ENCODE measurements around the gene FOLR3. TPM values are rescaled to one million over a fixed set of nuclear protein-coding genes. Genes with fewer than 3 reads are reported as not detected.

Gene FOLR3
- total and polyA plus RNA-seq, 2 experiments from 2014 or later: not detected

GRCh38 chr11:72119198-72119597, 16.3 kb upstream of the FOLR3 start (continued):
- TF ChIP-seq ZNF462 (CRISPR knock-in tag; IDR thresholded peaks at IDR 0.05) (no peak), POLR2AphosphoS5 (IDR thresholded peaks at IDR 0.05; ENCODE audit: low read depth) (no peak), STAT1 (IDR thresholded peaks at IDR 0.05; ENCODE audit: unreplicated experiment) (no peak), EZH2 (IDR thresholded peaks at IDR 0.05; ENCODE audit: low read depth, unreplicated experiment) (no peak)

GRCh38 chr11:72120930-72121329, 14.6 kb upstream of the FOLR3 start:
- H3K4me2 ChIP-seq: no peak overlapping the region
- H4K20me1 ChIP-seq (replicated peaks; ENCODE audit: insufficient read depth): no peaks in the 10 kb centered on the region
- DNase-seq (ENCODE audit: low spot score) (no peak), ATAC-seq (no peak)
- 0 out of 2 replicates have a peak, but pooled peaks cover 3% of the 10 kb centered on the region for H3K9me2 ChIP-seq (ENCODE audit: insufficient read depth)
- H3K79me2 ChIP-seq (replicated peaks; ENCODE audit: insufficient read depth): no peaks in the 10 kb centered on the region
- no peaks in the 10 kb centered on the region for H3K4me1 ChIP-seq (ENCODE audit: insufficient read depth)
- Mint-ChIP-seq H3K36me3 (ENCODE audit: low read depth) (no peaks in the 10 kb centered on the region), H3K4me1 (no peaks in the 10 kb centered on the region), H3K4me3 (no peak overlapping the region), H3K9me3 (peaks cover 25% of the 10 kb centered on the region), H3K27ac (no peak overlapping the region), H3K27me3 (ENCODE audit: insufficient read depth, low read depth, poor library complexity) (peaks cover 8% of the 10 kb centered on the region)
- H3K27ac ChIP-seq (ENCODE audit: low read depth): no peak overlapping the region
- no peaks in the 10 kb centered on the region for H3F3A ChIP-seq (replicated peaks; ENCODE audit: low read depth)
- H3K4me3 ChIP-seq: no peak overlapping the region
- H3K27me3 ChIP-seq (ENCODE audit: insufficient read depth): peaks cover 12% of the 10 kb centered on the region
- H3K36me3 ChIP-seq (ENCODE audit: insufficient read depth): no peaks in the 10 kb centered on the region; the same call in 1 of the 2 replicates
- H2AFZ ChIP-seq: no peak overlapping the region
- no peak for TF ChIP-seq ZNF114 (CRISPR knock-in tag; IDR thresholded peaks at IDR 0.05)
- TF ChIP-seq JUNB (IDR thresholded peaks at IDR 0.05; ENCODE audit: unreplicated experiment): no peak
- TF ChIP-seq REST (IDR thresholded peaks at IDR 0.05; ENCODE audit: unreplicated experiment): no peak
- TF ChIP-seq ETS1 (IDR thresholded peaks at IDR 0.05): no peak
- no peak for TF ChIP-seq POLR2AphosphoS5 (IDR thresholded peaks at IDR 0.05; ENCODE audit: low read depth)
- no peak for TF ChIP-seq CTCF (conservative IDR thresholded peaks at IDR 0.05; ENCODE audit: low read depth in 2 of 2)
- TF ChIP-seq NANOG (IDR thresholded peaks at IDR 0.05; ENCODE audit: borderline replicate concordance): no peak

All from GM23338 (cell line).